ENCODE results near the gene RIT2.
A peak's percentile ranks its signal among the peaks of the same experiment; 100 is the strongest.

The RIT2 gene

DNA sequence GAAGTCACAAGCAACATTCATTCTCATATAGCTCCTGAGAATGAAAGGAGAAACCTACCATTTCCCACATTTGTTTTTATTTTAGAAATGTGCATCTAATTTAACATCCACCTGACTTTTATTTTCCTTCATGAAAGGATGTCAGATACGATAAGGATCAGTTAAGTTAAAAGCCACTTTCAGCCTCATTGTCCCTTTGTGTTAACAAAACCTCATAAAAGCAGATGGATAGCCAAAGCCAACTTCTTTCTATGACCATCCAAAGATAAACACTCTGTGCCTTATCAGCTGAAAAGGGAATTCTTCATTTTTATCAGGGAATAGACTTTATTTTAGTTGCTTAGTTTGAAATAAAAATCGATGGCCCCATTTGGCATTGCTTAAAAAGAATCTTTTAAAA, 25.7 kb upstream of the RIT2 start:
- H4K20me1 ChIP-seq (ENCODE audit: insufficient read depth): no peaks in the 10 kb centered on the region
- no peaks in the 10 kb centered on the region for H3K4me1 ChIP-seq (ENCODE audit: low read depth, poor library complexity, severe bottlenecking)
- no peak overlapping the region for H3K4me3 ChIP-seq (IDR thresholded peaks at IDR 0.05; ENCODE audit: insufficient read depth, low read depth, low read length)
- H3K79me2 ChIP-seq (ENCODE audit: insufficient read depth, low read depth): no peaks in the 10 kb centered on the region
- H3K9ac ChIP-seq: no peak overlapping the region
- H3K27ac ChIP-seq: no peak overlapping the region
- no peak overlapping the region for H2AFZ ChIP-seq (ENCODE audit: low read depth)
- H3K4me2 ChIP-seq: no peak overlapping the region
- no peaks in the 10 kb centered on the region for H3K36me3 ChIP-seq (ENCODE audit: insufficient read depth)
- TF ChIP-seq, protein P1, sequence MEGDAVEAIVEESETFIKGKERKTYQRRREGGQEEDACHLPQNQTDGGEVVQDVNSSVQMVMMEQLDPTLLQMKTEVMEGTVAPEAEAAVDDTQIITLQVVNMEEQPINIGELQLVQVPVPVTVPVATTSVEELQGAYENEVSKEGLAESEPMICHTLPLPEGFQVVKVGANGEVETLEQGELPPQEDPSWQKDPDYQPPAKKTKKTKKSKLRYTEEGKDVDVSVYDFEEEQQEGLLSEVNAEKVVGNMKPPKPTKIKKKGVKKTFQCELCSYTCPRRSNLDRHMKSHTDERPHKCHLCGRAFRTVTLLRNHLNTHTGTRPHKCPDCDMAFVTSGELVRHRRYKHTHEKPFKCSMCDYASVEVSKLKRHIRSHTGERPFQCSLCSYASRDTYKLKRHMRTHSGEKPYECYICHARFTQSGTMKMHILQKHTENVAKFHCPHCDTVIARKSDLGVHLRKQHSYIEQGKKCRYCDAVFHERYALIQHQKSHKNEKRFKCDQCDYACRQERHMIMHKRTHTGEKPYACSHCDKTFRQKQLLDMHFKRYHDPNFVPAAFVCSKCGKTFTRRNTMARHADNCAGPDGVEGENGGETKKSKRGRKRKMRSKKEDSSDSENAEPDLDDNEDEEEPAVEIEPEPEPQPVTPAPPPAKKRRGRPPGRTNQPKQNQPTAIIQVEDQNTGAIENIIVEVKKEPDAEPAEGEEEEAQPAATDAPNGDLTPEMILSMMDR (conservative IDR thresholded peaks at IDR 0.05; ENCODE audit: low read depth, low read length): no peak
- H3K27me3 ChIP-seq (ENCODE audit: insufficient read depth, low read depth): no peaks in the 10 kb centered on the region

DNA sequence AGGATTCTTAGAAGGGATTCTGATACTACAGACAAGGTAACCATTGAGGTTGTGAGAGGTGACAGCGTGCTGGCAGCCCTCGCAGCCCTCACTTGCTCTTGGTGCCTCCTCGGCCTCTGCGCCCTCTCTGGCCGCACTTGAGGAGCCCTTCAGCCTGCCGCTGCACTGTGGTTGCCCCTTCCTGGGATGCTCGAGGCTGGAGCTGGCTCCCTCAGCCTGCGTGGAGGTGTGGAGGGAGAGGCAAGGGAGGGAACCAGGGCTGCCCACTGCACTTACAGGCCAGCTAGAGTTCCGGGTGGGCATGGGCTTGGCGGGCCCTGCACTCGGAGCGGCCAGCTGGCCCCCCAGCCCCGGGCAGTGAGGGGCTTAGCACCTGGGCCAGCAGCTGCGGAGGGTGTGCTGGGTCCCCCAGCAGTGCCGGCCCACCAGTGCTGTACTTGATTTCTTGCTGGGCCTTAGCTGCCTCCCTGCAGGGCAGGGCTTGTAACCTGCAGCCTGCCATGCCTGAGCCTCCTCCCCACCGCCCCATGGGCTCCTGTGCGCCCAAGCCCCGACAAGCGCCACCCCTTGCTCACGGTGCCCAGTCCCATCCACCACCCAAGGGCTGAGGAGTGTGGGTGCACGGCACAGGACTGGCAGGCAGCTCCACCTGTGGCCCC, 23.9 kb upstream of the RIT2 start:
- H3K4me2 ChIP-seq: no peak overlapping the region
- H3K9ac ChIP-seq: no peak overlapping the region
- H3K4me1 ChIP-seq (ENCODE audit: low read depth, poor library complexity, severe bottlenecking): no peaks in the 10 kb centered on the region
- no peak overlapping the region for H2AFZ ChIP-seq (ENCODE audit: low read depth)
- no peaks in the 10 kb centered on the region for H3K27me3 ChIP-seq (ENCODE audit: insufficient read depth, low read depth)
- H3K27ac ChIP-seq: no peak overlapping the region
- TF ChIP-seq, protein P1 (conservative IDR thresholded peaks at IDR 0.05; ENCODE audit: low read depth, low read length): no peak
- no peak overlapping the region for H3K4me3 ChIP-seq (IDR thresholded peaks at IDR 0.05; ENCODE audit: insufficient read depth, low read depth, low read length)
- H4K20me1 ChIP-seq (ENCODE audit: insufficient read depth): no peaks in the 10 kb centered on the region
- H3K79me2 ChIP-seq (ENCODE audit: insufficient read depth, low read depth): no peaks in the 10 kb centered on the region
- no peaks in the 10 kb centered on the region for H3K36me3 ChIP-seq (ENCODE audit: insufficient read depth)

DNA sequence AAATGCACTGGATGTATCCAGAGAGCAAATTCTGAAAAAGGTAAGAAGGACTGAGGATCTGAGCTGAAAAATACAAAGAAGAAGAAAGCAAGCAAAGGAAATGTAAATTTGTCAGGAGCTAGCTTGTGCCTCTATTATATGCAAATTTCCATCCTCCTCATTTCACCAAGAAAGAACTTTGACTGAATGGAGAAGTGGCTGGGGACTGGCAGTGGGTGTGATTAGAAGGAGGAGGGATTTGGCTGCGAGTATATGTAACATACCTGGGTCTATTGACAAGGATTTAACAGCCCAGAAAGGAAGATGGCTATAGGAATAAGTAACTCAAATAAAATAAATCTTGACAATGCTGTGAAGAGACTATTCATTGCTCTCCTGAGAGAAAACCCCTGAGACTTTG, 19.4 kb upstream of the RIT2 start:
- Histone ChIP-seq H3K36me3 (ENCODE audit: insufficient read depth) (no peaks in the 10 kb centered on the region), H2AFZ (ENCODE audit: low read depth) (no peak overlapping the region), H3K79me2 (ENCODE audit: insufficient read depth, low read depth) (no peaks in the 10 kb centered on the region), H3K4me1 (ENCODE audit: low read depth, poor library complexity, severe bottlenecking) (peaks cover 5% of the 10 kb centered on the region), H4K20me1 (ENCODE audit: insufficient read depth) (no peaks in the 10 kb centered on the region), H3K9ac (no peak overlapping the region), H3K4me2 (no peak overlapping the region), H3K27me3 (ENCODE audit: insufficient read depth, low read depth) (no peaks in the 10 kb centered on the region), H3K27ac (no peak overlapping the region), H3K4me3 (IDR thresholded peaks at IDR 0.05; ENCODE audit: insufficient read depth, low read depth, low read length) (no peak overlapping the region)
- TF ChIP-seq, protein P1 (conservative IDR thresholded peaks at IDR 0.05; ENCODE audit: low read depth, low read length): no peak

DNA sequence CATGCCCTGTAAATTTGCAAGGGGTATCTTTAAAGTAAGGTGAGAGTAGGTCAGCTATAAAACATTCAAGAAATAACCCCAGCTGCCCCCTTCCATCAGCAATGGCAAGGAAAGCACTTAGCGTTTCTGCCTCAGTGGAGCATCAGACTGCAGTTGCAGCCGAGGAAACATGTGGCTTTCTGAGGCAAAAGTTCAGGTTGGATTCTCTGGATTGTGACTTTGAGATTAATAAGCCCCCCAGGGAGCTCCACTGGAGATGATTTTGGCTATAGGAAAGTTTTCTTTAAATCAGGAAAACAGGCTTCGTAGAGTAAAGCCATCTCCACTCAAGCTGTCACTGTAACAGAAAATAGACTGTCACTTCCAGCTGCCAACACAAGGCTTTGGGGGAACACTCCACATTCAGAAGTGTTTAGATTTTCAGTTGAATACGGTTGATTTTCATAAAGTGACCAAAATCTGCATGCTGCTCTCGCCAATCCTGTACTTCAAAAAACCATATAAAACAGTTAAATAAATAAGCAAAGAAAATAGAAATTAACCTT, 15.3 kb upstream of the RIT2 start:
- H3K36me3 ChIP-seq (ENCODE audit: insufficient read depth): no peaks in the 10 kb centered on the region
- no peaks in the 10 kb centered on the region for H3K27me3 ChIP-seq (ENCODE audit: insufficient read depth, low read depth)
- peaks cover 5% of the 10 kb centered on the region for H3K4me1 ChIP-seq (ENCODE audit: low read depth, poor library complexity, severe bottlenecking)
- H3K79me2 ChIP-seq (ENCODE audit: insufficient read depth, low read depth): no peaks in the 10 kb centered on the region
- no peak overlapping the region for H3K9ac ChIP-seq
- H3K4me2 ChIP-seq: no peak overlapping the region
- H2AFZ ChIP-seq (ENCODE audit: low read depth): peak overlapping the region; percentile 55; the same call in 1 of the 2 replicates
- no peaks in the 10 kb centered on the region for H4K20me1 ChIP-seq (ENCODE audit: insufficient read depth)
- H3K4me3 ChIP-seq (IDR thresholded peaks at IDR 0.05; ENCODE audit: insufficient read depth, low read depth, low read length): no peak overlapping the region
- H3K27ac ChIP-seq: no peak overlapping the region
- TF ChIP-seq, protein P1 (conservative IDR thresholded peaks at IDR 0.05; ENCODE audit: low read depth, low read length): no peak

All from KMS-11 (cell line).